ENCODE data around the gene LINC01488. TPM values are rescaled to one million over a fixed set of nuclear protein-coding genes. Genes with fewer than 3 reads are reported as not detected.

LINC01488 gene
- total RNA-seq, 1 donor from 2014 or later: not detected

DNA sequence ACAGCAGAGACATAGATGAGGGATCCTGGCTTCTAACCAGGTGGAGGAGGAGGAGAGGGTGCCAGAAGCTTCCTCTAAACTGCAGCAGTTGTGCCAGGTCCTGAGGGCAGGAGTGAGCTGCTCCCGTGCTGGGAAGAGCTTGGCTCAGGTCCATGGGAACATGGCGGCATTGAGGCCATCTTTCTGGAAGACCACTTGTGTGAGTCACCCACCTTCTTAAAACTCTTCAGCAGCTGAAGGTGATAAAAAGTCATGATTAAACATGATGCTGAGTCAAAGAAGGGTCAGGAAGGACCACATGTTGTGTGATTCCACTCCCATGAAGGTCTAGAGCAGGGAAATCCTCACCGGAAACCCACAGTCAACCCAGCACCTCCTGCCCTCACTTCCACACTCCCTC is 35.1 kb downstream of the LINC01488 start:
- Histone ChIP-seq H3K4me3 (no peak overlapping the region), H3K4me1 (no peaks in the 10 kb centered on the region), H3K27me3 (no peaks in the 10 kb centered on the region), H3K9me3 (no peaks in the 10 kb centered on the region), H3K36me3 (no peaks in the 10 kb centered on the region), H3K27ac (no peak overlapping the region)
- TF ChIP-seq, protein P1, sequence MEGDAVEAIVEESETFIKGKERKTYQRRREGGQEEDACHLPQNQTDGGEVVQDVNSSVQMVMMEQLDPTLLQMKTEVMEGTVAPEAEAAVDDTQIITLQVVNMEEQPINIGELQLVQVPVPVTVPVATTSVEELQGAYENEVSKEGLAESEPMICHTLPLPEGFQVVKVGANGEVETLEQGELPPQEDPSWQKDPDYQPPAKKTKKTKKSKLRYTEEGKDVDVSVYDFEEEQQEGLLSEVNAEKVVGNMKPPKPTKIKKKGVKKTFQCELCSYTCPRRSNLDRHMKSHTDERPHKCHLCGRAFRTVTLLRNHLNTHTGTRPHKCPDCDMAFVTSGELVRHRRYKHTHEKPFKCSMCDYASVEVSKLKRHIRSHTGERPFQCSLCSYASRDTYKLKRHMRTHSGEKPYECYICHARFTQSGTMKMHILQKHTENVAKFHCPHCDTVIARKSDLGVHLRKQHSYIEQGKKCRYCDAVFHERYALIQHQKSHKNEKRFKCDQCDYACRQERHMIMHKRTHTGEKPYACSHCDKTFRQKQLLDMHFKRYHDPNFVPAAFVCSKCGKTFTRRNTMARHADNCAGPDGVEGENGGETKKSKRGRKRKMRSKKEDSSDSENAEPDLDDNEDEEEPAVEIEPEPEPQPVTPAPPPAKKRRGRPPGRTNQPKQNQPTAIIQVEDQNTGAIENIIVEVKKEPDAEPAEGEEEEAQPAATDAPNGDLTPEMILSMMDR (IDR thresholded peaks at IDR 0.05): no peak
- intact Hi-C loops (cut with DNase I): no loop called here
- DNase-seq (ENCODE audit: low spot score in 2 of 2): no peak

DNA sequence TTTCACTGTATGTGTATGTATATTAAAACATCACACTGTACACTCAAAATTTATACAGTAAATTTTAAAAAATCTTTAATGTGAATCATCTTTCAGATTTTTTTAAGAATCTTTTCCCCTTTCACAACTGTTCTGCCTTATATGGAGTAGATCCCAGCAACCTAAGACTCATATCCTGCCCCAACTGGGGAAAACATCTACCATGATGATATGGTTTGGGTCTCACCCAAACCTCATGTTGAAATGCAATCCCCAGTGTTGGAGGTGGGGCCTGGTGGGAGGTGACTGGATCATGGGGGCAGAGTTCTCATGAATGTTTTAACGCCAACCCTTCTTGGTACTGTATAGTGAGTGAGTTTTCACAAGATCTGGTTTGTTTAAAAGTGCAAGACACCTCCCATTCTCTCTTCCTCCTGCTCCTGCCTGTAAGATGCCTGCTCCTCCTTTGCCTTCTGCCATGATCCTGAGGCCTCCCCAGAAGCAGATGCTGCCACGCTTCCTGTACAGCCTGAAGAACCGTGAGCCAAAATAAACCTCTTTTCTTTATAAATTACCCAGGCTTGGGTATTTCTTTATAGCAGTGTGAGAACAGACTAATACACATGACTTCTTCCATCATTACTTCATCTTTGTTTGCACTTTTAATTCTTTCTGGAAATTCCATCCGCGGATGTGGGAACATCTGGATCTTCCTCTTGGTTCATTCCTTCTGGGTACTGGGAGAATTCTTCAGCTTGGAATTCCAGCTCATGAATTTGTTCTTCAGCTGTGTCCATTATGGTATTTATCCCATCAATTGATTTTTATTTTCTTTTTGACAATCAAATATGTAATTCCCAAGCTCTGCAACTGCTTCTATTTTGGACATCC is 36.9 kb downstream of the LINC01488 start:
- Histone ChIP-seq H3K4me3 (no peak overlapping the region), H3K4me1 (no peaks in the 10 kb centered on the region), H3K9me3 (no peaks in the 10 kb centered on the region), H3K27ac (no peak overlapping the region), H3K36me3 (no peaks in the 10 kb centered on the region), H3K27me3 (no peaks in the 10 kb centered on the region)
- no peak for DNase-seq (ENCODE audit: low spot score in 2 of 2)
- TF ChIP-seq, protein P1 (IDR thresholded peaks at IDR 0.05): no peak
- intact Hi-C loops (cut with DNase I): no loop called here

DNA sequence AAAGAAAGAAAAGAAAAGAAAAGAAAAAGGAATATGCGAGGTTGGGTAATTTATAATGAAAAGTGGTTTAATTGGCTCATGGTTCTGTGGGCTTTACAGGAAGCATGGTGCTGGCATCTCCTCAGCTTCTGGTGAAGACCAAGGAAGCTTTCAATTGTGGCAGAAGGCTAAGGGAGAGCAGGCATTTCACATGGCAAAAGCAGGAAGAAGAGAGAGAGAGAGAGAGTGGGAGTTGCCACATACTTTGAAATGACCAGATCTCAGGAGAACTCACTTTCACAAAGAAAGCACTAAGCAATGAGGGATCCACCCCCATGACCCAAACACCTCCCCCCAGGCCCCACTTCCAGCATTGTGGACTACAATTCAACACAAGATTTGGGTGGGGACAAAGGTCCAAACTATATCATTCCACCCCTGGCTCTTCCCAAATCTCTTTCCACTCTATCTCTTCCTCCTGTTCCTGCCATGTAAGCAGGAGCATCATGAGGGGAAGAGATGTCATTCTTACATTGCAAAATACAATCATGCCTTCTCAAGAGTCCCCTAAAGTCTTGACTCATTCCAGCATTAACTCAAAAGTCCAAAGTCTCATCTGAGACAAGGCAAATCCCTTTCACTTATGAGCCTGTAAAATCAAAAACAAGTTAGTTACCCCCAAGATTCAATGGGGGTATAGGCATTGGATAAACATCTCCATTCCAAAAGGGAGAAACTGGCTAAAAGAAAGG is 38.9 kb downstream of the LINC01488 start:
- TF ChIP-seq, protein P1 (IDR thresholded peaks at IDR 0.05): no peak
- Histone ChIP-seq H3K4me3 (no peak overlapping the region), H3K27ac (no peak overlapping the region), H3K27me3 (no peaks in the 10 kb centered on the region), H3K36me3 (no peaks in the 10 kb centered on the region), H3K4me1 (no peaks in the 10 kb centered on the region), H3K9me3 (no peaks in the 10 kb centered on the region)
- intact Hi-C loops (cut with DNase I): no loop called here
- DNase-seq (ENCODE audit: low spot score in 2 of 2): no peak

DNA sequence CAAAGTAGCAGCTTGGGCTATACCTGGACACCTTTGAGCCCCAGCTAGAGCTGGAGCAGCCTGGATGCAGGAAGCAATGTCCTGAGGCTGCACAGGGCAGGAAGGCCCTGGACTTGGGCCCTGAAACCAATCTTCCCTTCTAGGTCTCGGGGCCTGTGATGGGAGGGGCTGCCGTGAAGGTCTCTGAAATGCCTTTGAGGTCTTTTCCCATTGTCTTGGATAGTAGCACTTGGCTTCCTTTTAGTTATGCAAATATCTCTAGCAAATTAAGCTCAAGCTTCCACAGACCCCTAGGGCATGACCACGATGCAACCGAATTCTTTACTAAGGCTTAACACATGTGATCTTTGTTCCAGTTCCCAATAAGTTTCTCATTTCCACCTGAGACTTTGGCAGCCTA is 40.0 kb downstream of the LINC01488 start:
- Histone ChIP-seq H3K27me3 (no peaks in the 10 kb centered on the region), H3K4me3 (no peak overlapping the region), H3K36me3 (no peaks in the 10 kb centered on the region), H3K9me3 (no peaks in the 10 kb centered on the region), H3K4me1 (no peaks in the 10 kb centered on the region), H3K27ac (no peak overlapping the region)
- intact Hi-C loops (cut with DNase I): no loop called here
- no peak for DNase-seq (ENCODE audit: low spot score in 2 of 2)
- TF ChIP-seq, protein P1 (IDR thresholded peaks at IDR 0.05): no peak

DNA sequence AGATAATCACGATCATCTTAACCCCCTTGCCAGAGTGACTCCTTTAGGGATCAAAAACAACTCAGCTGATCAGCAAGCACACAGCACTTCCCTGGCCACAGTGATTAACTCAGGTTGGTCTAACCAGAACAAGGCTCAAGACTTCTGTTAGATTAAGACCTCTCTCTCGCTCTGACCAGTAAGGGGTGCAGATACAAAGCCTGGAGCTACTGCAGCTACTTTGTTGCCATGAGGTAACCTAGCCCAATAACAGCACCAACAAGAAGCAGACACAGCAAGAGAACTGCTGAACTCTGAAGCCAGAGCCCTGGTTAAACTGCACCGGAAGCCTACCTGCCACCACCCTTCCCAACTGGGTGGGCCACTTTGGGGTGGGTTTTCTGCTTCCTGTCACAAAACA is 42.0 kb downstream of the LINC01488 start:
- DNase-seq (ENCODE audit: low spot score in 2 of 2): no peak

More for the DNA sequence above, 42.0 kb downstream of the LINC01488 start:
- TF ChIP-seq, protein P1 (IDR thresholded peaks at IDR 0.05): no peak
- Histone ChIP-seq H3K4me3 (no peak overlapping the region), H3K27ac (no peak overlapping the region), H3K4me1 (no peaks in the 10 kb centered on the region), H3K27me3 (no peaks in the 10 kb centered on the region), H3K36me3 (no peaks in the 10 kb centered on the region), H3K9me3 (no peaks in the 10 kb centered on the region)
- intact Hi-C loops (cut with DNase I): no loop called here

Data from ascending aorta (tissue), 2 donors.